Activated naive CD8-positive, alpha-beta T cell (primary cell): Measurements from ENCODE around the gene TCF23.

Experiments used
- H3K27ac Mint-ChIP-seq: one replicate; pipeline ENCODE4 v1.8.0; 2021; ENCODE audit warnings: mixed read lengths
- H3K27me3 Mint-ChIP-seq: one replicate; pipeline ENCODE4 v1.8.0; 2021; ENCODE audit warnings: mixed read lengths
- H3K36me3 Mint-ChIP-seq: one replicate; pipeline ENCODE4 v1.8.0; 2021; ENCODE audit warnings: mixed read lengths
- H3K4me1 Mint-ChIP-seq: one replicate; pipeline ENCODE4 v1.8.0; 2021; ENCODE audit warnings: low read depth, mixed read lengths
- H3K4me3 Mint-ChIP-seq: one replicate; pipeline ENCODE4 v1.8.0; 2021; ENCODE audit warnings: mild to moderate bottlenecking, mixed read lengths
- H3K9me3 Mint-ChIP-seq: one replicate; pipeline ENCODE4 v1.8.0; 2021; ENCODE audit warnings: low read depth, mixed read lengths

The TCF23 gene

DNA sequence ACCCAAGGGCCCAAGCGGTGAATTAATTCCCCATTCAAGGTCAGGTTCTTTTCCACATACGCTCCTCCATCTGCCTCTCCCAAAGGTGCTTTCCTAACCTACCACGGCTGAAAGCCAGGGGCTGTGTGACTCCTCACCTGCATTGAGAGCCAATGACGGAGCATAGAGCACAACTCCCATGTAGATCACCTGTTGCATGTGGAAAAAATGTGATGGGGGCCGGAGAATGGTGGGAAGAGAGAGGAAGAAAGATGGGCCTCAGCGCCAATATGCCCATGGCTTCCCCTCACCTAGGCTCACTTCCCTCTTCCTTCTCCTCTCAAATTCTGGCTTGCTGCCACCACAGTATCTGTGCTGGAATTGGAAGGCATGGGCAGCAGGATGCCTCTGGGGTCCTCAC lies 57.5 kb downstream of the TCF23 start:
- H3K27ac Mint-ChIP-seq, result no peak overlapping the region
- H3K27me3 Mint-ChIP-seq, result no peaks in the 10 kb centered on the region
- peaks cover 10% of the 10 kb centered on the region for H3K36me3 Mint-ChIP-seq
- peaks cover 22% of the 10 kb centered on the region for H3K4me1 Mint-ChIP-seq
- no peaks in the 10 kb centered on the region for H3K9me3 Mint-ChIP-seq
- H3K4me3 Mint-ChIP-seq, result no peak overlapping the region
